ENCODE data around the gene ATXN2L. TPM values are rescaled to one million over a fixed set of nuclear protein-coding genes. Genes with fewer than 3 reads are reported as not detected.

ATXN2L gene
- total RNA-seq, 1 donor from 2014 or later: 210 TPM

DNA sequence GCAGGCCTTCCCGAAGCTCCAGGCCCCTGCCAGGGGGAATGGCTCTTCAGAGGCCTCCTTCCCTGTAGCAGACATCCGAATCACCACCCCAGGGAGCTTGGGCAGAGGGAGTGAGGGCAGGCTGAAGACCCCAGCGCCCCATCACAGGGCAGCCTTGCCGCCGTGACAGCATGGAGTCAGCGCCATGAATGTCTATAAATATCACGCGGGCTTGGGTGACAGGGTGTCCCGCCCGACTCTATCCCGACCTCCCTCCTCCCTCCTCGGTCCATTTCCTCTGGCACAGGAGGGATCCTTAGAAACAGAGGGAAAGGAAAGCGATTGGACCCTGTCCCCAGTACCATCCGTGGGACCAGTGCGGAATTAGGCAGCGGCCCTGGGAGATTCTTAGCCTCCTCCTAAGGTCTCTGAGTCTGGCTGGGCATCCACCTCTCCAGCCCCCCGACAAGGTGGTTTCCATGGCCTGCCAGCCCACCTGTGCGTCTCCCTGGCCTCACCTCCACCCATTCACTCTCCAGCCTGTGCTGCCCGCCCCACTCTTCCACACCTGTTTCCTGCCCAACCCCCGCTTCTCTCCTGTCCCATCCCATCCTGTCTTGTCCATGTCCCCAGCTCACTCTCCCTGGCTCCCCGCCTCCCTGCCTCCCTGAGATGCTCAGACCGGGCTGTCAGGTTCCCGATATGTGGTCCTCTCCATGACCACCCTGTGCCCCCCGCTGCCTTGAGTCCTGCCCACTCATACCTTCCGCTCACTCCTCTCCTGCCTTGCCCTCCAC is 60.6 kb downstream of the ATXN2L start:
- no peak for DNase-seq (ENCODE audit: extremely low spot score, unreplicated experiment)
- Mint-ChIP-seq H3K9me3 (ENCODE audit: unreplicated experiment) (no peaks in the 10 kb centered on the region), H3K36me3 (ENCODE audit: unreplicated experiment) (no peaks in the 10 kb centered on the region), H3K4me1 (ENCODE audit: unreplicated experiment) (peaks cover 11% of the 10 kb centered on the region), H3K4me3 (ENCODE audit: unreplicated experiment) (no peak overlapping the region), H3K27ac (ENCODE audit: unreplicated experiment) (no peak overlapping the region), H3K27me3 (ENCODE audit: unreplicated experiment) (no peaks in the 10 kb centered on the region)
- TF ChIP-seq, protein P1, sequence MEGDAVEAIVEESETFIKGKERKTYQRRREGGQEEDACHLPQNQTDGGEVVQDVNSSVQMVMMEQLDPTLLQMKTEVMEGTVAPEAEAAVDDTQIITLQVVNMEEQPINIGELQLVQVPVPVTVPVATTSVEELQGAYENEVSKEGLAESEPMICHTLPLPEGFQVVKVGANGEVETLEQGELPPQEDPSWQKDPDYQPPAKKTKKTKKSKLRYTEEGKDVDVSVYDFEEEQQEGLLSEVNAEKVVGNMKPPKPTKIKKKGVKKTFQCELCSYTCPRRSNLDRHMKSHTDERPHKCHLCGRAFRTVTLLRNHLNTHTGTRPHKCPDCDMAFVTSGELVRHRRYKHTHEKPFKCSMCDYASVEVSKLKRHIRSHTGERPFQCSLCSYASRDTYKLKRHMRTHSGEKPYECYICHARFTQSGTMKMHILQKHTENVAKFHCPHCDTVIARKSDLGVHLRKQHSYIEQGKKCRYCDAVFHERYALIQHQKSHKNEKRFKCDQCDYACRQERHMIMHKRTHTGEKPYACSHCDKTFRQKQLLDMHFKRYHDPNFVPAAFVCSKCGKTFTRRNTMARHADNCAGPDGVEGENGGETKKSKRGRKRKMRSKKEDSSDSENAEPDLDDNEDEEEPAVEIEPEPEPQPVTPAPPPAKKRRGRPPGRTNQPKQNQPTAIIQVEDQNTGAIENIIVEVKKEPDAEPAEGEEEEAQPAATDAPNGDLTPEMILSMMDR (IDR thresholded peaks at IDR 0.05): no peak

DNA sequence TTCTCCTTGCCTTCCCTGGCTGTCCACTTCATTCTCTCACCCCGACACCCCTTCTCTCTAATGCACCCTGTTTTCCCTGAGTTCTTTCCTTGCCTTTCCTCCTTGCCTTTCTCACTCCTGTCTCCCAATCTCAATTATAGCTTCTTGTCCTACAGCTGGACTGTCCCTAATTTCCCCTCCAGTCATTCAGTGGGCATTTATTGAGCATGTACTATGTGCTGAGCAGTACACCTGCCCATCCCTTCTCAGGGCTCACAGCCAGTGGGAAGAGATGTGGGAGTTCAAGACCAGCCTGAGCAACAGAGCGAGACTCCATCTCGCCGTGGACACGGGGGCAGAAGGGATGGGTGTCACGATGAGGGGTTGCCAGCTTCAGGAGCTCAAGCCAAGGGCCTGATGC is 61.2 kb downstream of the ATXN2L start:
- H3K4me3 Mint-ChIP-seq (ENCODE audit: unreplicated experiment): no peak overlapping the region
- H3K27me3 Mint-ChIP-seq (ENCODE audit: unreplicated experiment): no peaks in the 10 kb centered on the region
- H3K4me1 Mint-ChIP-seq (ENCODE audit: unreplicated experiment): peaks cover 11% of the 10 kb centered on the region
- no peak for DNase-seq (ENCODE audit: extremely low spot score, unreplicated experiment)
- TF ChIP-seq, protein P1 (IDR thresholded peaks at IDR 0.05): no peak
- no peaks in the 10 kb centered on the region for H3K9me3 Mint-ChIP-seq (ENCODE audit: unreplicated experiment)
- H3K36me3 Mint-ChIP-seq (ENCODE audit: unreplicated experiment): no peaks in the 10 kb centered on the region
- no peak overlapping the region for H3K27ac Mint-ChIP-seq (ENCODE audit: unreplicated experiment)

Small RNA genes lying within 50 kb of the gene (microRNA-seq; reads per million reads assigned to microRNA genes)
- not detected for gene MIR4721 (ENCODE audit: unreplicated experiment)

Other genes starting within 250 kb of the ATXN2L start
- 0.51 TPM in 1 of 2 replicates, not detected in the other for gene SULT1A2, start 225.9 kb upstream of the ATXN2L start, total RNA-seq
- 10.4 and 11.4 TPM in 2 replicates for gene SULT1A1, start 213.0 kb upstream of the ATXN2L start, total RNA-seq
- gene NPIPB8, start 184.9 kb upstream of the ATXN2L start, total RNA-seq: not detected in 2 replicates
- 950 and 1,034 TPM in 2 replicates for gene EIF3C, start 111.5 kb upstream of the ATXN2L start, total RNA-seq
- 2.6 and 4.2 TPM in 2 replicates for gene NPIPB9, start 71.2 kb upstream of the ATXN2L start, total RNA-seq
- 122 and 132 TPM in 2 replicates for gene TUFM, start 23.3 kb downstream of the ATXN2L start, total RNA-seq
- gene SH2B1, start 40.8 kb downstream of the ATXN2L start, total RNA-seq: 57.9 and 60.7 TPM in 2 replicates
- gene ATP2A1, start 55.5 kb downstream of the ATXN2L start, total RNA-seq: 0.42 and 0.64 TPM in 2 replicates
- gene RABEP2, start 102.2 kb downstream of the ATXN2L start, total RNA-seq: 19.3 and 20.0 TPM in 2 replicates
- not detected in 2 replicates for gene CD19, start 109.0 kb downstream of the ATXN2L start, total RNA-seq
- gene NFATC2IP, start 127.9 kb downstream of the ATXN2L start, total RNA-seq: 34.9 and 39.5 TPM in 2 replicates
- 89.5 and 96.6 TPM in 2 replicates for gene SPNS1, start 151.8 kb downstream of the ATXN2L start, total RNA-seq
- gene LAT, start 162.1 kb downstream of the ATXN2L start, total RNA-seq: 9.2 and 12.0 TPM in 2 replicates

Data from osteocyte (in vitro differentiated cells).